Activated CD8-positive, alpha-beta memory T cell treated with anti-CD3 and anti-CD28 coated beads, Interleukin-2, amount 50 U/mL, for 1 hour (primary cell): ENCODE data around the gene AXDND1.
"Not testable (repeated sequence)": the region's sequence is repeated elsewhere in the genome, so short reads cannot be mapped to it uniquely, and the experiment has no call there.

Experiments
- DNase-seq: peaks from one replicate; pipeline ENCODE4 v3.0.0-alpha.2; 2020; ENCODE audit errors: extremely low read depth

Gene AXDND1

GRCh38 chr1:179369751-179370341 lies 4.1 kb downstream of the AXDND1 start:
- no peak for DNase-seq

DNA sequence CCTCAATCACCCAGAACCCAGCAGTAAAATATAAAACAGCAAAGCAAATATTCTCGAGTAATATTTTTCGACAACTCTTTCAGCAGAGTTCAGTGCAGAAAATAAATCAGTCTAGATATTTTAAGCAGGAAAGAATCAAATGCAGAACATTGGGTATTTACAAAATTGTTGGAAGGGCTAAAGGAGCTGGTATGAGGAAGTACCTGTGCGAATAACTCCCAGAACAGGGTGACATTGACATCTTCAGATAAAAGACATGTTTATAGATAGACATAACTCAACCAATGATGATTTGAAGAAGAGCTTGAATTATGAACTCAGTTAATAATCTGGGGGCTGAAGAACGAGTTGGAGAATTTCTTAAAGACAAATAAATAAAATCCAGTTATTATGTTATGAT lies 6.4 kb downstream of the AXDND1 start:
- no peak for DNase-seq

DNA sequence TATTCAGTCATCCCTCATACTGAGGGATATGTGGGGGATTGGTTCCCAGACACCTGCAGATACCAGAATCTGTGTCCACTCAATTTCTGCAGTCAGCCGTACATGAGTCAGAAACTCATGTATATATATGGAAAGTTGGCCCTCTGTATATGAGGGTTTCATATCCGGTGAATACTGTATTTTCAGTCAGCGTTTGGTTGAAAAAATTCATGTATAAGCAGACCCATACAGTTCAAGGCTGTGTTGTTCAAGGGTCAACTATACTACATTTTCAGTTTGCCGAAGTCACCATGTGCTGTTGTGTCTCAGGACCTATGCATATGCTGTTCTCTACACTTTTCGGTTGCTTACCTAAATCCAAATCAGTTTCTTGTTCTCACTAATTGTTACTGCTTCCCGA lies 10.5 kb downstream of the AXDND1 start:
- DNase-seq, result no peak

GRCh38 chr1:179380299-179380698 lies 14.5 kb downstream of the AXDND1 start:
- DNase-seq, result no peak

- DNase-seq, result no peak
Observed at GRCh38 chr1:179384027-179384426, 18.3 kb downstream of the AXDND1 start.

- DNase-seq, result no peak
Observed at GRCh38 chr1:179385510-179385909, 19.7 kb downstream of the AXDND1 start.

DNA sequence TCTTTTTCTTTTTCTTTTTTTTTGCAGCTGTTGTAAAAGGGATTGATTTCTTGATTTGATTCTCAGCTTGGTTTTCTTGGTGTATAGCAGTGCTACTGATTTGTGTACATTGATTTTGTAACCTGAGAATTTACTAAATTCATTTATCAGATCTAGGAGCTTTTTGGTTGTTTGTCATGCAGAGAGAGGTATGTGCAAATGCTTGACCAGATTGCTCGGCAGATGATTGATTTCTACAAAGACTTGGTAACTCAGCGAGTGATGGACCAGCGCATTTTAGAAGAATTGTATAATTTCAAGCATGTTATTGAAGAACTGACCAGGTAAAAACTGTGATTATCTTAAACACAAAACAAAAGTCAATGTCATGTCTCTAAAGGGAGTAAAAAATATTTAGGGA lies 27.9 kb downstream of the AXDND1 start:
- no peak for DNase-seq

GRCh38 chr1:179399399-179399798 lies 33.6 kb downstream of the AXDND1 start:
- DNase-seq, result not testable (repeated sequence)

- not testable (repeated sequence) for DNase-seq
Observed at GRCh38 chr1:179417760-179418159, 52.0 kb downstream of the AXDND1 start.

- DNase-seq, result not testable (repeated sequence)
Observed at GRCh38 chr1:179418706-179419105, 52.9 kb downstream of the AXDND1 start.

DNA sequence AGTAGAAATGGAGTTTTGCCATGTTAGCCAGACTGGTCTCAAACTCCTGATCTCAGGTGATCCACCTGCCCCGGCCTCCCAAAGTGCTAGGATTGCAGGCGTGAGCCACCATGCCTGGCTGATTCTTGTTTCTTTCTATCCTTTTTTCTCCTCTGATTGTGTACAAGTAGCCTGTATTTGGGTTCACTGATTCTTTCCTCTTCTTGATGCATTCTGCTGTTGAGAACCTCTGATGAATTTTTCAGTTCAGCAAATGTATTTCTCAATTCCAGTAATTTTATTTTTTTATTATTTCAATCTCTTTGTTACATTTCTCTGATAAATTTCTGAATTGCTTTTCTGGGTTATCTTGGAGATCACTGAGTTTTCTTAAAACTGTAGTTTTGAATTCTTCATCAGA lies 58.8 kb downstream of the AXDND1 start:
- DNase-seq, result no peak

GRCh38 chr1:179425186-179425585 lies 59.4 kb downstream of the AXDND1 start:
- no peak for DNase-seq

DNA sequence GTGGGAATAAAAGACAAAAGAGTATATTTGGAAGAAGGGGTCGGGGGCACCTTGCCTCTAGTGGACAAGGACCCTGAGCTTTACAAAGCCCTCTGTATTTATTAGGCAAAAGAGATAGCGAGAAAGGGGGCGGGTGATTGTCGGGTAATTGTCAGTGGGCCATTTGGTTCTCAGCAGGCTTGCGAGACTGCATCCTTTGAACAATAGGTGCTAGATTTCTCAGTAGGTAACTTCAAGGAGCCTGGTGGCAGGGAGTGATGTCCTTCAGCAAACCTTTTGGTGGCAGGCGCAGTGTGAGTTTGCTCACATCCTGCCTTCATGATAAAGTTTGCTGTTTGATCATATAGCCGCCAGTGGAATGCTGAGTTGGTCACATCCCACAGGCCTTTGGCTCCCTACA lies 71.4 kb downstream of the AXDND1 start:
- no peak for DNase-seq

GRCh38 chr1:179439646-179440045 lies 73.9 kb downstream of the AXDND1 start:
- not testable (repeated sequence) for DNase-seq

GRCh38 chr1:179440301-179440700 lies 74.5 kb downstream of the AXDND1 start:
- not testable (repeated sequence) for DNase-seq

DNA sequence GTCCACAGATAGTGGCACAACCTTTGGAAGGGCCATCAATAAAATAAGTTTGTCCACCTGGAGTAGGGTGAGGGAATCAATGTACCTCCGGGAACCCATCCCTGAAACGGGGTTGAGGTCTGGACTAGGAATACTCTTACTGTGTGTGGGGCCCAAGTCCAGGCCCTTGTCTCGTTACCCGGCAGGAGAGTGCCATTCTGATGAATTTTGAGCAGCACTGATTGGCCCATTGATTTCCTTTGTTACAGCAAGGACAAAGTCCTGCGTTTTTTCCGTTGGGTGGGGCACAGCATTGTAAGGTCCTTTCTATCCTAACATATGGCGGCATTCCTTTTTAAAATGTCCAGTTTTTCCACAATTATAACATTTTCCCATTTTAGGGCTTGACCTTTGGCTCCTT lies 75.2 kb downstream of the AXDND1 start:
- no peak for DNase-seq

GRCh38 chr1:179441501-179441900 lies 75.7 kb downstream of the AXDND1 start:
- DNase-seq, result no peak

- not testable (repeated sequence) for DNase-seq
Observed at GRCh38 chr1:179442846-179443245, 77.1 kb downstream of the AXDND1 start.

DNA sequence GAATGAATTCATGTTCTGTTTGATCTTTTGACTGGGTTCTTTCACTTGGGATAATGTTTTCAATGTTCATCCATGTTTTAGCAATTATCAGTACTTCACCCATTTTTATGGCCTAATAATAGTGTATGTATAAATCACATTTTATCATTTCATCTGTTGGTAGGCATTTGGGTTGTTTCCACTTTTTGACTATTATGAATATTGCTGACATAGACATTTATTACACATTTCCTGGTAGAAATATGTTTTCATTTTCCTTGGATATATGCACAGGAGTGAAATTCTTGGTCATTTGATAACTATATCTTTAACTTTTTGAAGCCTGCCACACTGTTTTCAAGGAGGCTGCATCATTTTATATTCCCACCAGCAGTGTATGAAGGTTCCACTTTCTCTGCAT lies 79.8 kb downstream of the AXDND1 start:
- DNase-seq, result no peak

- DNase-seq, result no peak
Observed at GRCh38 chr1:179447489-179447888, 81.7 kb downstream of the AXDND1 start.

DNA sequence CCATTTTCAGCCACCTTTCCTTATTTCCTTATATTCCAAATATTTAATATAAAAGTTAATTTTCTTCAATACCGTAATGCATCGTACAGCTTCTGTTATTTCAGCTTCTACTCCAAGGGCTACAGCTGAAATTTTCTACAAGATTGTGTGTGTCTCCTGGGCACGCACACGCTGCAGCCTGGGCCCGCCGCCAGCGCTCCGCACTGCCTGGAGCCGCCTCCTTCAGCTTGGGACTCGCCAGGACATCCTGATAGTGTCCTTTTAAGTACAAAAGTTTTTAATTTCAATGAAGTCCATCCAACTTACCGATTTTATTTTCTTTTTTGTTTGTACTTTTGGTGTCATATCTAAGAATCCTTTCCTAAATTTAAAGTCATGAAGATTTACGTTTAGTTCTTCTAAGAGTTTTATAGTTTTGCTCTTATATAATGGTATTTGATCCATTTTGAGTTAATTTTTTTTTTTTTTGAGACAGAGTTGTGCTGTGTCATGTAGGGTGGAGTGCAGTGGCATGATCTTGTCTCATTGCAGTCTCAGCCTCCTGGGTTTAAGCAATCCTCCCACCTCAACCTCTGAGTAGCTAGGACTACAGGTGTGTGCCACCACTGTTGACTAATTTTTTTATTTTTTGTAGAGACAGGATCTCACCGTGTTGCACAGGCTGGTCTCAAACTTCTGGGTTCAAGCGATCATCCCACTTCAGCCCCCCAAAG lies 82.8 kb downstream of the AXDND1 start:
- no peak for DNase-seq

DNA sequence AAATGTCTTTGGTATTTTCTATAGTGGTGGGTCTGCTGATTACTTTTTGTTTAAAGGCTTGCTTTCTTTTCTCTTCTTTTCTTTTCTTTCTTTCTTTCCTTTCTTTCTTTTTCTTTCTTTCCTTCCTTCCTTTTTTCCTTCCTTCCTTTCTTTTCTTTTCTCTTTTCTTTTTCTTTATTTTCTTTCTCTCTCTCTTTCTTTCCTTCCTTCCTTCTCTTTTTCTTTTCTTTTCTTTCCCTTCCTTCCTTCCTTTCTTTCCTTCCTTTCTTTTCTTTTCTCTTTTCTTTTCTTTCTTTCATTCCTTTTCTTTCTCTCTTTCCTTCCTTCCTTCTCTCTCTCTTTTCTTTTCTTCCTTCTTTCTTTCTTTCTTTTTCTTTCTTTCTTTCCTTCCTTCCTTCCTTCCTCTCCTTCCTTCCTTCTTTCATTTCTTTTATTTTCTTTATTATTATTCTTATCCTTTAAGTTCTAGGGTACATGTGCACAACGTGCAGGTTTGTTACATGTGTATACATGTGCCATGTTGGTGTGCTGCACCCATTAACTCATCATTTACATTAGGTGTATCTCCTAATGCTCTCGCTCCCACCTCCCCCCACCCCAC lies 93.9 kb downstream of the AXDND1 start:
- not testable (repeated sequence) for DNase-seq

- not testable (repeated sequence) for DNase-seq
Observed at GRCh38 chr1:179465661-179466060, 99.9 kb downstream of the AXDND1 start.
